HG02884 (cell line): Measurements from ENCODE around the gene ASIP.
"Not testable (repeated sequence)": the region's sequence is repeated elsewhere in the genome, so short reads cannot be mapped to it uniquely, and the experiment has no call there.

Experiments
- ATAC-seq: cut with Tn5 transposase; IDR thresholded peaks from one replicate; pipeline ENCODE4 v1.9.1; 2021; ENCODE audit warnings: mild to moderate bottlenecking, moderate library complexity; ENCODE audit not compliant: unreplicated experiment

The ASIP gene

GRCh38 chr20:34282041-34282440, 40.8 kb downstream of the ASIP start:
- ATAC-seq: no peak

GRCh38 chr20:34283844-34284243, 42.6 kb downstream of the ASIP start:
- no peak for ATAC-seq

GRCh38 chr20:34285450-34285849, 44.2 kb downstream of the ASIP start:
- ATAC-seq: no peak

- ATAC-seq: not testable (repeated sequence)
These were observed 46.3 kb downstream of the ASIP start for GRCh38 chr20:34287500-34287899.

GRCh38 chr20:34290471-34290870, 49.2 kb downstream of the ASIP start:
- no peak for ATAC-seq

GRCh38 chr20:34292496-34292895, 51.3 kb downstream of the ASIP start:
- no peak for ATAC-seq

- ATAC-seq: no peak
These were observed 51.9 kb downstream of the ASIP start for GRCh38 chr20:34293119-34293518.

GRCh38 chr20:34293589-34293988, 52.4 kb downstream of the ASIP start:
- no peak for ATAC-seq

GRCh38 chr20:34294563-34294962, 53.3 kb downstream of the ASIP start:
- ATAC-seq: no peak

- ATAC-seq: no peak
These were observed 54.1 kb downstream of the ASIP start for GRCh38 chr20:34295284-34295683.

- ATAC-seq: no peak
These were observed 55.2 kb downstream of the ASIP start for GRCh38 chr20:34296468-34296867.

GRCh38 chr20:34298294-34298784, 57.1 kb downstream of the ASIP start:
- ATAC-seq: not testable (repeated sequence)

GRCh38 chr20:34299556-34300255, 58.5 kb downstream of the ASIP start:
- ATAC-seq: no peak

GRCh38 chr20:34300256-34300806, 59.1 kb downstream of the ASIP start:
- ATAC-seq: no peak

- ATAC-seq: no peak
These were observed 59.8 kb downstream of the ASIP start for GRCh38 chr20:34300809-34301586.

- no peak for ATAC-seq
These were observed 60.5 kb downstream of the ASIP start for GRCh38 chr20:34301587-34302311.

- ATAC-seq: no peak
These were observed 61.1 kb downstream of the ASIP start for GRCh38 chr20:34302312-34302722.

- peak; percentile 88 for ATAC-seq
These were observed 61.7 kb downstream of the ASIP start, which contains the start of gene AHCY for GRCh38 chr20:34302723-34303533. AHCY (minus strand) TSS chr20:34303355; CDS start chr20:34303270, 85 bp downstream.

- no peak for ATAC-seq
These were observed 64.4 kb downstream of the ASIP start for GRCh38 chr20:34305333-34306230.
